ENCODE data around the gene KDM4D.

KDM4D gene

DNA sequence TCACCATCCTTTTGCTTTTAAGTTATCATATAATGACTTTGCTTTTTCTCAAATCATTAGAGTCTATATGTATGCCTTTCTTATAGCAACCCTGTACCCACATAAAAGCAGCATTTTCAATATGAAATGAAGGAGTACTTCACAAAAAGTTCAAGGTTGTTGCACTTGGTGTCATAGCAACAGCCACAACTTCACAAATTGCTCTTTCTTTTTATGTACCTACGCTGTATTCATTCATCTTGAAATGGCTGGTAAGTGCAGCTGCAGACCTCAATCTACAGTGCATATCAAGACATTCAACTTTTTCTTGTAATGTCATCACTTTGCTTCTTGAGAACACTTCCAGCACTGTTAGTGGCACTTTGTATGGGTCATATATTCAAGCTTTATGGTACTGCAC lies 18.8 kb upstream of the KDM4D start:
- no peak overlapping the region for H3K4me3 ChIP-seq (ENCODE audit: low read depth, low read length)
- no peak for DNase-seq (ENCODE audit: low read depth)

DNA sequence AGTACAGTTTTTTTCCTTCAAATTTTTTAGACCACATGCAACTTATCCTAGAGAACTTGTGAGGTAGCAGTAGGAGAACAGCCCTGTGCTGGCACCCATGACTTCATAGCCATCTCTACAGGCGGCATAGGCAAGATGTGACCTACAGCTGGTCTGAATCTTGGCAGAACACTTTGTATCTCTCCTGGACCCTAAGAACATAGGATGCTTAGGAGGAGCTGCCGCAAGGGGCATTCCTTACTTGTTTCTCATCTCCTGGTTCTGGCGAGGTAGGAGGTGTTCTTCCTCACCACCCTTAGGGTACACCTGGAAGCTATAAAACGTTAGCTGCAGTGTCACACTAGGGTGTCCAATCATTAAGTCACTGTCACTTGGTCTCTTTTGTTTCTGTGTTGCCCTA lies 16.5 kb upstream of the KDM4D start:
- DNase-seq (ENCODE audit: low read depth): no peak
- H3K4me3 ChIP-seq (ENCODE audit: low read depth, low read length): no peak overlapping the region

DNA sequence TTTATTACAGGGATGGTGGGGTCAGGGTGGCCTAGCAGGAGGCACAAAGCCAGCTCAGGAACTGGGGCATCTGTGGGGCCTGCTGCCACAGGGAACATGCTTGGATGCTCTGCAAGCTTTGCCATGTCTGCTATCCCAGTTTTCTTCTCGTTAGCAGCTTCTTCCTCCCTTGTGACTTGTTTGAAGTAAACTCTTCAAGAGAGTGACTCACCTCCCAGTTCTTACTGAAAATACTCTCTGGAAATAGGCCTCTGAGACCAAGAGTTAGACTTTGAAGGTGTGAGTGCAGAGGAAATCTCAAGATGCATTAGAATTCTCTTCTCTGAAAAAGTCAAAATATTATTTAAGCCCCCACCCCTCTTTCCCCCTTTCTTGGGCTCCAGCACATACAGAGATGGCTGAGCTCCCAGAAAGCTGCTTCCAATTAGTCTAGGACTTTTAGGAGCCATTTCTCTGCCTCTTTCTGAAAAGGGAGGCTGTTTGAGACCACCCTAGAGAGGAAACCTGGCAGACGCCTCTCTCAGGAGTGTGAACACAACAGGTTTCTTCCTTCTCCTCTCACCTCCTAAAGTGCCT lies 15.3 kb upstream of the KDM4D start:
- H3K4me3 ChIP-seq (ENCODE audit: low read depth, low read length): no peak overlapping the region
- peak; percentile 36 for DNase-seq (ENCODE audit: low read depth)

DNA sequence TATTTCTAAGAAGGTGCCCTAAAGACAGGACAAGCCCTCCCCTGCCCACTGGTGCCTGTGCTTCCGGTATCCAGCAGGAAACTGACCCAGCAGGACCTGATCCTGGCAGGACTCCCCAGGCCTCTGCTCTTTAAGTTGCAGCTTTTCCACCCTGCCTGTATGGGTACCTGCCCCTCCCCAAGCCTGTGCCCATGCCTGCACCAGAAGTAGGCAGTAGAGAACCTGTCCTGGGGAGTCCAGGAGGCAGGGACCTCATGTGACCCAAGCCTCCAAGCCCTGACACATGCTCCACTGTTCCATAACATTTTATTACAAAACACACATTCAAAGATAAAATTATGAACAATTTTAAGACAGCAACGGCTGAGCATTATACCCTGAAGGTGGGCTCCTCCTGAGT lies 14.3 kb upstream of the KDM4D start:
- H3K4me3 ChIP-seq (ENCODE audit: low read depth, low read length): no peak overlapping the region
- DNase-seq (ENCODE audit: low read depth): no peak

DNA sequence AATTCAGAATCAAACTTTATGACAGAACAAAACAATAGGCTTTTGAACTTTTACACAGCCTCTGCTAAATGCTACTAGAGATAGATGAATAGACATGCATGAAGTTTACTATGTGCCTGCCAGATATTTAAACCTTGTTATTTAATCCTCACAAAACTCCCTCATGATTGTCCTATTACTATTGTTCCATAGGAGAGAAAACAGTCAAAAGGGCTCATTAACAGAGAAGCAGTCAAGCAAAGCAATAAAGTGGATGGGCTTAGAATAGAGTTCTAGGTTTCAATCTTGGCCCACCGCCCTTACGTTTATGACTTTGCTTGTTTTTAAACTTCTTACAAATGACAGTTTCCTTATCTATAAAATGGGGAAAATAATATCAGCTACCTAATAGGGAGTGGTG lies 13.0 kb upstream of the KDM4D start:
- no peak overlapping the region for H3K4me3 ChIP-seq (ENCODE audit: low read depth, low read length)
- DNase-seq (ENCODE audit: low read depth): no peak

DNA sequence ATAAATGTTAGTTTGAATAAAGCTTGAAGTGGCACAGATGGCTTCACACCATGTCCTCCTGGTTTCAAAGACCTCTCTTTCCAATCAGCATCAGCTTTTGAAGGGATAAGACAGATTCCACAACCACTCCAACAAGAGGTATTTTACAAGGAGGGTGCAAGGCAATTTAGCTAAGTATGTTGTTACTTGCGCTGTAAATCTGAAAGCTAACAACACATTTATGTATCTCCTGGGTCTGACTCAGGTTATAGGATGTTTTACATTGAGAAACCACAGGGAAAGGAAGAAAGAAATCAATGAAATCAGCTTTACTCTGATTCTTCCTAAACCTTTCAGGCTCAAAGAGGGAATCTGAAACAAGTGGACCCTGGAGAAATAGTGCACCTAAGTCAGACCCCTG lies 12.3 kb upstream of the KDM4D start:
- H3K4me3 ChIP-seq (ENCODE audit: low read depth, low read length): no peak overlapping the region
- DNase-seq (ENCODE audit: low read depth): no peak

DNA sequence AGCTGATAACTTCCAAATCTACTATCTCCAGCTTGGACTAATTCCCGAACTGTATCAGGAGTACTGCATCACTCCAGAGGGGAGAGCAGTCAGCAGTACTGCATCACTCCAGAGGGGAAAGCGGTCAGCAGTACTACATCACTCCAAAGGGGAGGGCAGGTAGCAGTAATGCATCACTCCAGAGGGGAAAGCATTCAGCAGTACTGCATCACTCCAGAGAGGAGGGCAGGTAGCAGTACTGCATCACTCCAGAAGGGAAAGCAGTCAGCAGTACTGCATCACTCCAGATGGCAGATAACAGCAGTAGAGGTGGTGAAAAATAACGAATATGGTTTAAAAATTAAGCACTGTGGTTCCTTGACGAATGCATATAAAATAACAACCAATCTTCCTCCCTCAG lies 8.6 kb upstream of the KDM4D start:
- H3K4me3 ChIP-seq (ENCODE audit: low read depth, low read length): no peak overlapping the region
- no peak for DNase-seq (ENCODE audit: low read depth)

DNA sequence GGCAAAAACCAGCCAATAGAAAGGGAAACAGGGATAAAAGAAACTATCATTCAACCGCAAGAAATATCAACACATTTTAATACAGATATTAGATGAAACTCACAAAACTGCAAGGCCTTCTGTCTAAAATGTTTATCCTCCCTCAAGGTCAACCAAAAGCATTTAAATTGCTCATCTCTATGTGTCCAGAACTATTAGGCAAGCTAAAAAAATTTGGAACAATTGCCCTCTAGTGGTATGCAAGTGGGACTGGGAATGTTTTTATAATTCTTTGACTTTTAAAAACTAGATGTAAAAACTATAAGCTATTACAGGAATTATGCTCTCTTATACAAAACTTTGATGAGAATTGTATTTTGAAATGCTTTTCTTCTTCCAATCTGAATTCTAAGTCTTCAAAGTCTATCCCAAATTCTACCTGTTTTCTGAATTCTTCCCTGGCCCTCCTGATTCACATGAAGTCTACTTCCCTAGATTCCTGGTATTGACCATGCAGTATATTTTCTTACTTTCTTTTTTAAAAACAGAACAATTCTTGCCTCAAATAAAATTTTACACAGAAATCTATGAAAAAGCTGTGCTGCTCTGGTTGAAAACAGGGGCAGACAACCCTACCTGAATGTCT lies 5.1 kb upstream of the KDM4D start:
- H3K4me3 ChIP-seq (ENCODE audit: low read depth, low read length): no peak overlapping the region
- no peak for DNase-seq (ENCODE audit: low read depth)

DNA sequence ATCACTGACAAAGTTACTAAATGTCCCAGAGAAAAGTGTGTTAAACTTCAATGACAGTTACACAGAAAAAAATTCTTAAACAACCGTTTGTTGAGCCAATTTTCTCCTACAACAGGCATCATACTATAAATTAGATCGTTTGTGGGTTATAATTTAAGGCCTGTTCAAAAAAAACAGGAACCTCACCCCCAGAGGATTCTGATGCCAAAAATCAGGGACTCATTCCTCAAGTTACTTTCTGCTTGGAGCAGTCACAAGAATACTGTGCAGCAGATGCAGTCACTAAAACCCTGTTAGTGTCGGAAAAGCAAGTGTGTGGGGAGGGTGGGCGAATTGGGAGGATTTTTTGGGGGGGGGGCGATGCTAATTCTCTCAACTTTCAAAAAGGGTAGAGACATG lies 810 bp upstream of the KDM4D start:
- no peak for DNase-seq (ENCODE audit: low read depth)

DNA sequence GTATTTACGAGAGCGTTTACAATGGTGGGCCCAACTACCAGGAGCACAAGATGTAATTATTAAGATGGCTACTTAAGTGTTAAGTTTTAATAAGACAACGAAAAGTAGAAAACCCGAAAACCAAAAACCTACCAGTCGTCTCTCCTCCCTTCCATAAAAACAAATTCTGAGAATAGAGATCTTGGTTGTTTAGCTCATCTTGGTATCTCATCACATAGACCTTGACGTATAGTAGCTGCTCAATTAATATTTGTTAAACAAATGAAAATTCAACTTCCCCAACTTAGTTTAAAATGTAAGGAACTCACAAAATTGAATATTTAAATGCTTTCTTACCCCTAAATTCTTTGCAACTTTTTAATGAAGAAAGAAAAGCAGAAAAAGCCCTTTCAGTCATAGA lies 669 bp downstream of the KDM4D start:
- H3K4me3 ChIP-seq (ENCODE audit: low read depth, low read length): peak overlapping the region; percentile 78
- DNase-seq (ENCODE audit: low read depth): no peak

More for the DNA sequence above, 810 bp upstream of the KDM4D start:
- H3K4me3 ChIP-seq (ENCODE audit: low read depth, low read length): peak overlapping the region; percentile 78

DNA sequence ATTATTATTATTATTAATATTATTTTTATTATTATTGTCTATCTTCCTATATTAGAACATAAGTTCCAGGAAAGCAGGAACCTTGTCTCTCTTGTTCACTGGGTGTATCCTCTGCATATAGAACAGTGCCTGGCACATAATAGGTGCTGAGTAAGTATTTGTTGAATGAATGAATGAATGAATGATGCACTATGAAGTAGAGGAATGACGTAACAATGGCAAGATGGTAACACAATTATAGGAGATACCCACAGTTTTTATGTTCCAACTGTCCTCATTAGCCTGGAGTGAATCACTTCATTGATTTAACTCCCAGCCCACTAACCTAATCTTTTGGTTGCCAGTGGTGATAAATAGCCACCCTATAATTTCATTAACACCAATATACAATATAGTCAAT lies 2.1 kb downstream of the KDM4D start:
- no peak for DNase-seq (ENCODE audit: low read depth)

DNA sequence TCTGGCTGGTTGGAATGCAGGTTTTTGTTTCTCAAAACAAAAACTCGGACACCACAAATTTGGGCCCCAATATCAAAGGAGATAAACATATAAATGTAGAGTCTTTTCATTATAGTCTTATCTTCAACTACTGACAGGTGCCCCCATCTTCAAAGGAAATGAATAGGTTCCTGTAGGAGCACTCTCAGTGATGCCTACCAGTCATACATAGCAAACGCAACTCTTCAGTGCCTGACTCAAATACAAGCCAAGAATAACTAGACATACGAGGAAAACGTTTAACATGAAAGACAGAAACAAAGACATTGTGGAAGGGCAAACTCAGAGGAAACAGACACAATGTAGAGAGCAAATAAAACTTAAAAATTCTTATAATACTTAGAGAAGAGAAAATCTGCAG lies 13.9 kb downstream of the KDM4D start:
- no peak overlapping the region for H3K4me3 ChIP-seq (ENCODE audit: low read depth, low read length)
- DNase-seq (ENCODE audit: low read depth): no peak

More for the DNA sequence above, 2.1 kb downstream of the KDM4D start:
- H3K4me3 ChIP-seq (ENCODE audit: low read depth, low read length): no peak overlapping the region

DNA sequence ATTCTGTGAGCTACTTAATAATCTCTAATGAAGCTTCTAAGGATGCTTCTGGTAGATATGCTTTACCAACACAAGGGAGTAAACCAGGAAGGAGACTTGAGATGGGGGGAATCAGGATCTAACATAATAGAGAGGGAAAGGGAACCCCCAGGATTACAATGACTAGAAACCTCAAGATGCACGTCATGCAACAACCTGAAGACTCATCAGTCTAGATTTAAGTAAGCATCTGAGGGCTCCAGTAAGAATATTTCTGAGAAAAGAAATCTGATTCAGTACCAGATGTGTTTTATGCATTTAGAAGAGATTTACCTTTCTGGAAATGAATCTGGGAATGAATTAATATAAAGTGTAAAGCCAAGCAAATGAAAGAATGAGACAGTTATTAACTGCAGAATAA lies 15.2 kb downstream of the KDM4D start:
- DNase-seq (ENCODE audit: low read depth): no peak
- H3K4me3 ChIP-seq (ENCODE audit: low read depth, low read length): no peak overlapping the region

DNA sequence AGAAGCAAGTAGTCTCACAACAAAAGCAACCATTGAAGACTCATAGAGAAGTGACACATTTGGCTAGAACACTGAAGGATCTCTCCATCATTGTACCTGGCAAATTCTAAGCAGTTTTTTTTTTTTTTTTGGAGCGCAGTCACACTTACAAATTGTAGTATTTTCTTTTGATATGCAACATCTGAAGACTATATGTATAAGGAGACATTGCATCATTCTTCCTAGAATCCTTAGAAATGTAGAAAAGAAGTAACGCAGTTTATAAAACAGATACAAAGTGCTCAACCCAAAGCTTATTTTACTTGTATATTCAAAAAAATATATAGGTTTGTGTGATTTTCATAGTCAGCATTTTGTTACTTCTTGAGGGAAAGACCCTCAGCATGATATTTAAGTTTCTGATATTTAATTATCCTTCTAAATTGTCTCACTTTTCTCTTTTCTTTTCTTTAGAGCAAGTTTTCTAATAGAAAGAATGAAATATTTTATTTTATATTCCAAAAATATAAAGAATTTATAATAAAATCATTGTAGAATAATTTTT lies 20.0 kb downstream of the KDM4D start:
- H3K4me3 ChIP-seq (ENCODE audit: low read depth, low read length): no peak overlapping the region
- DNase-seq (ENCODE audit: low read depth): no peak

DNA sequence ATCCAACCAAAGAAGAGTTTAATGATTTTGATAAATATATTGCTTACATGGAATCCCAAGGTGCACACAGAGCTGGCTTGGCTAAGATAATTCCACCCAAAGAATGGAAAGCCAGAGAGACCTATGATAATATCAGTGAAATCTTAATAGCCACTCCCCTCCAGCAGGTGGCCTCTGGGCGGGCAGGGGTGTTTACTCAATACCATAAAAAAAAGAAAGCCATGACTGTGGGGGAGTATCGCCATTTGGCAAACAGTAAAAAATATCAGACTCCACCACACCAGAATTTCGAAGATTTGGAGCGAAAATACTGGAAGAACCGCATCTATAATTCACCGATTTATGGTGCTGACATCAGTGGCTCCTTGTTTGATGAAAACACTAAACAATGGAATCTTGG lies 23.9 kb downstream of the KDM4D start:
- no peak for DNase-seq (ENCODE audit: low read depth)

DNA sequence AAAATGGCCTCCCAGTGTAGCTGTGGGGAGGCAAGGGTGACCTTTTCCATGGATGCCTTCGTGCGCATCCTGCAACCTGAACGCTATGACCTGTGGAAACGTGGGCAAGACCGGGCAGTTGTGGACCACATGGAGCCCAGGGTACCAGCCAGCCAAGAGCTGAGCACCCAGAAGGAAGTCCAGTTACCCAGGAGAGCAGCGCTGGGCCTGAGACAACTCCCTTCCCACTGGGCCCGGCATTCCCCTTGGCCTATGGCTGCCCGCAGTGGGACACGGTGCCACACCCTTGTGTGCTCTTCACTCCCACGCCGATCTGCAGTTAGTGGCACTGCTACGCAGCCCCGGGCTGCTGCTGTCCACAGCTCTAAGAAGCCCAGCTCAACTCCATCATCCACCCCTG lies 24.8 kb downstream of the KDM4D start:
- DNase-seq (ENCODE audit: low read depth): no peak
- no peak overlapping the region for H3K4me3 ChIP-seq (ENCODE audit: low read depth, low read length)

More for the DNA sequence above, 23.9 kb downstream of the KDM4D start:
- H3K4me3 ChIP-seq (ENCODE audit: low read depth, low read length): no peak overlapping the region

DNA sequence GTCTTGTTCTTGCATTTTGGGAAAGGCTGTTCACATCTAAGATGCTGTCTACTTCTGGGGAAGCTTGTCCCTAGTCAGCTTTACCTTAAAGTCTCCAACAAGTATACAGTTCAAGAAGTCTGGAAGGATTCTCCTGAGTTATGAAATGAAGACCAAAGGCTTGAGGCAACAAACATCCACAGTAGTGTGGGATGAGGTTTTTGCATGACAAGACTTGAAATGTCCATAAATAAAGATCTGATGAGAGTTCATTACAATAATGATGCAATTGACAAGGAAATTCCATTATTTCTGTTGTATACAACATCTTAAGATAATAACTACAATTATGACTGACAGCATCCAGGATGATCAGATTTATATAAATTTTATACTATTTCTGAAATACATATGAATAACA lies 30.2 kb downstream of the KDM4D start:
- no peak overlapping the region for H3K4me3 ChIP-seq (ENCODE audit: low read depth, low read length)
- no peak for DNase-seq (ENCODE audit: low read depth)

DNA sequence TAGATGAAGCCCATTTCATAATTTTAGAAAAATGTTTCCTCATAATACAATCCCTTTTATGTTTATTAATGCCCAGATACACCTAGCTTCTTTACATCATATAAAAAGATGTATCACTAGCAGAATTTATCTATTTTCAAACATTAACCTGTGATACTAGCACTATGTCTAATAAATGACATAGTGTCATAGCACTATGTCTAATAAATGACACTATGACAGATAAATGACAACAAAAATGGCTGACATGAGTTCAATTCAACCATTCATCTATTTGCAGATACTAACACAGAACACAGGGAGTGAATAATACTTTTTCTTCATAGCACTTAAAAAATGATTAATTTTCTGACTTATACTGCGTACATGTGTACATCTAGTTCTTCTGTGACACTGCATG lies 32.1 kb downstream of the KDM4D start:
- H3K4me3 ChIP-seq (ENCODE audit: low read depth, low read length): no peak overlapping the region
- DNase-seq (ENCODE audit: low read depth): no peak

DNA sequence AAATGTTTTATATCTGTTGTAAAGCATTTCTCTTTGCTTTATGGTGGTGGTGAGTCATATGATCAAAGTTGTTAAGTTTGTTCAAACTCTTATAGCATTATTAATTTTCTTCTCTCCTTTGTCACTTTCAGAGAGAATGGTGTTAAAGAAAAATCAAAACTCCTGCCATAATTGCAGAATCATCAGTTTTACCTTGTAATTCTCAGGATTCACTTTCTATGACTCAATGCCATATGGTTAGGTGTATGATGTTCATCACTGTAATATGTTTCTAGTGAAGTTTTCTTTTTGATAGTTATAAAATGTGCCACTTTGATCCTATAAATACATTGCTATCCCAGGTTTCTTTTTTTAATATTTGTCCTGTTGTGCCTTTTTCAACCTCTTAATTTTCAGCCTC lies 37.9 kb downstream of the KDM4D start:
- no peak for DNase-seq (ENCODE audit: low read depth)

DNA sequence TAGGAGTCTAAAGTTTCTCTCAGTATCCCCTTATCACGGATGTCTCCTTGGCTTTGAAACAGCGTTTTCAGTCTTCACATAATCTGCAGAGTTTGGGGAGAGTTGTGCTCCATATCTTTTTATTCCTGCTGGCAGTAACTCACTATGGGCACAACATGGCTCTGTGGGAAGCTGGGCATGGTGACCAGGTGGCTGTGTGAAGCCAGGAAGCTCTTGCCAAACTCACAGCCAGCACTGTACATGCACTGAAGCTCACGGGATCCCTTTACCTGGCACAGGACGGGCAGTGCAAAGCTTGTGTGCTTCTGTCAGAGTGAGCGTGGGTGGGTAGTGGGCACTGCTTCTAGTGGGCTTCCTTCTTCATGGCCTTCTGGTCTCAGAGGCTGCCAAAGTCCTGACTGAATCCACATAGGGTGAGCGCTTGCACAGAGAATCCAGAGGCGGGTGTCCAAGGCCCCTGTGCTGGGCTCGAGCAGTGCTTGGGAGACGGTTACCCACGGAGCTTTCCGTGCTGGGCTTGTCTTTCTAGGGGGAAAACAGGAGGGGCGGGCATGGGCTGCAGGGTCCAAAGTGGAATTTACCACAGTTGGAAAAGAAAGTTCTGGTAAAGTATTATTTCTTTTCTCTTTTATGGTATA lies 40.8 kb downstream of the KDM4D start:
- no peak for DNase-seq (ENCODE audit: low read depth)
- H3K4me3 ChIP-seq (ENCODE audit: low read depth, low read length): no peak overlapping the region

More for the DNA sequence above, 37.9 kb downstream of the KDM4D start:
- no peak overlapping the region for H3K4me3 ChIP-seq (ENCODE audit: low read depth, low read length)

DNA sequence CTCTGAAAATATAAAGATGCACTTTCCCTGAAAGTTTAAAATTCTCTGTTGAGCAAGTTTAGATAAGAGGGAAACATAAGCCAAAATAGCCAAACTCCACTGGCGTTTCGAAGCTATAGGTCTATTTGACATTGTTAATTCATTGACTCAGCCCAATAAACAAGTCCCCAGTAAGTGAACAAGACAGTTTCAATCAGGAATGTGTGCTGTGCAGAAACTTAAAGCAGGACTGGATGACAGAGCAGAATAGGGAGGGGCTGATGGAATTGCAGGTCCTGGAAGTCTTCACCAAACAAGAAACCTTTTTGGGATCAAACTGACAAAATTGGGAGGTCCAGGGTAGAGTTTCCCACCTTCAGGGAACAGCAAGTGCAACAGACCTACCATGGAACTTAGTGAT lies 42.6 kb downstream of the KDM4D start:
- DNase-seq (ENCODE audit: low read depth): no peak
- H3K4me3 ChIP-seq (ENCODE audit: low read depth, low read length): no peak overlapping the region
